Caki2 (cell line): ENCODE data around the gene RNF34. TPM values are rescaled to one million over a fixed set of nuclear protein-coding genes. Genes with fewer than 3 reads are reported as not detected.
A peak's percentile ranks its signal among the peaks of the same experiment; 100 is the strongest.

Experiments
- DNase-seq: peaks from one replicate; pipeline ENCODE4 v3.0.0-alpha.2; 2015; ENCODE audit warnings: low read depth
- in situ Hi-C: cut with HindIII; loops from 2 replicates; pipeline ENCODE4 v1.10.0; 2016; ENCODE audit warnings: low sequenced_read_pairs, low pct_unique_long_range_greater_than_20kb, mixed read lengths
- total RNA-seq: library from RNA; depleted of rRNA; stranded (reverse); fragments of >200 nt; shearing (Covaris generic); gene quantifications from 2 replicates; pipeline ENCODE4 v1.2.3, GENCODE V29; 2014; ENCODE audit warnings: low replicate concordance; rRNA removed

RNF34 gene
- total RNA-seq, 1 experiment from 2014 or later, result 37.0 TPM

GRCh38 chr12:121452985-121453360 is 53.1 kb downstream of the RNF34 start:
- no peak for DNase-seq
- in situ Hi-C loops, result no loop called here

- in situ Hi-C loops, result no loop called here
- no peak for DNase-seq
Observed at GRCh38 chr12:121453629-121454028, 53.7 kb downstream of the RNF34 start.

GRCh38 chr12:121454921-121455320 is 55.0 kb downstream of the RNF34 start:
- in situ Hi-C loops, result no loop called here
- no peak for DNase-seq

DNA sequence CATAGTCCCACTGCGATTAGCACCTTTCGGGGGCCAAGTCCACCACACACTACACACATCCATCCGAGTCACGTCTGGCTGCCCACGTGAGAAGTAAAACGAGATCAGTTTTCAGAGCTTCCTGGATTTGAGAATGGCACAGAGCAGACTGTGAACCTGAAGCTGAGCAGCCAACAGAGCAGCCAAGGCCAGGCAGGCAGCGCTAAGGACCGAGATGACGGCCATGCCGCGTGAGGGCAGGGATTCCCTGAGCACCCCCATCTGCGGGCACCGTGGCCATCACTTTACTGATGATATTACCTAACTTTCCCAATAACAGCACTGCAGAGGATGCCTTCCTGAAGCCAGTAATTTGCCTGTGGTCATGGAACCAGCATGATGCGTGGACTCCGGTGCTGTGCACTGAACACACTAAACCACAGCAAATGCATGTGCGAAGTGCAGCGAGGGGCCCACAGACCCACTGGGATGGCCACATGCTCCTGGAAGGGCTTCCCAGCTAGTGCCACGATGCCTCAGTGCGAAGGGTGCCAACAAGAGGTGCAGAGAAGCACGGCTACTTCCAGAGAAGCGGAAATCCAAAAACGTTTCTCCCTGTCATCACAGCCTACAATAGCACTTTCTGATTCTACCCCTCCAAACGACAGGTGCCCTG is 56.0 kb downstream of the RNF34 start:
- in situ Hi-C loops, result no loop called here
- no peak for DNase-seq

GRCh38 chr12:121456551-121456950 is 56.6 kb downstream of the RNF34 start:
- no peak for DNase-seq
- in situ Hi-C loops, result no loop called here

DNA sequence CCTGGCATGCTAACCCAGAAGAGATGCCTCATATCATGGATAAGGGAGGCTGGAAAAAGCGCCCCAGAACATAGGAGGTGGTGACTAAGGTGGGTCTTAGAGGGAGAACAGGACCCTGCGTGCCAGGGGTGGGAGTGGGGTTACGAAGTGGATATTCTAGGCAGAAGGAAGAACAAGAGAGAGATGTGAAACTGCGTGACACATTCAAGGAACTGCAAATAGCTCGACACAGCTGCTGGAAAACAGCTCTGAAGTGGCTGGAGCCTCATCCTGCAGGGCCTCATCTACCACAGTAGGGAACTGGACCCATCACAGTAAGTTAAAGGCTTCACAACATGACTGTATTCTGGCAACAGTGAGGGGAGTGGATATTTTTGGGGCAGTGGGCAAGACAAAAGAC is 61.1 kb downstream of the RNF34 start:
- no peak for DNase-seq
- in situ Hi-C loops, result no loop called here

GRCh38 chr12:121464331-121464730 is 64.4 kb downstream of the RNF34 start:
- in situ Hi-C loops, result no loop called here
- no peak for DNase-seq

DNA sequence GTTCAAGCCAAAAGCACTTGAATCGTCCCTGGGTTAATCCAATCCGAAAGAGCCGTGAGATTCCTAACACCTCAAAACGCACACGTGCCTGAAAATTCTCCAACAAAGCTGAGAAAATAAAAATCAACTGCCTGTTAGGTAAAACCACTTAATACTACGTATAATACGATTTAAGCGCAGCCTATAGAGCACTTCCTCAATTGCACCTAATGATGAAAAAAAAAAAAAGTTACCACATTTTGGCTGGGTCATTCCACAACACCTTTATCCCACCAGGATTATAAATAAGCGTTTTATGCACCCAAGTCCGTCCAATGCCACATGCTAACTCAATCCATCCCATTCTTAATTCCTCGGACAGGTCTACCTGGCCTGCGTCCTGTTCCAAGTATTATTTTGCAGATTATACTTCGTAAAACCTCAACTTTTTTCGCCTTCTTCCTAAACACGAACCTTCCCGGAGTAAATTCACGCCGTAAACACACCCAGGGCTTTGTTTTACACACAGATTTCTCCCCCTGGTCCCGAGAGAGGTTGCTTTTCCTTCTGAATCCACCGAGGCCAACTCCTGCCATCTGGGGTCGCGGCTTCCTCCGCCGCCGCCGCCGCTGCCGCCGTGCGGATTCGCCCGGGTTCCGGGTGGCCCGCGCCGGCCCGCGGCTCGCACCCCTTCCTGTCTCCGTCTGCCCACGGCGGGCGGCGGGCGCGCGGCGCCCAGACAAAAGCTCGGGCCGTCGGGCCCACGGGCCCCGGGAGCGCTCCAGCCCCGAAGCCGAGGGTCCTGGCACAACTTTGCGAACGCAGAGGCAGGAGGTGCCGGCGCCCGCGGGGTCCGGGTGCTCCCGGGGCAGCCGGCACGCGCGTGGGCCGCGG is 66.2 kb downstream of the RNF34 start:
- peak; percentile 23 for DNase-seq
- in situ Hi-C loops, result no loop called here

GRCh38 chr12:121466794-121467637 is 67.1 kb downstream of the RNF34 start:
- DNase-seq, result peak; percentile 87
- in situ Hi-C loops, result no loop called here

DNA sequence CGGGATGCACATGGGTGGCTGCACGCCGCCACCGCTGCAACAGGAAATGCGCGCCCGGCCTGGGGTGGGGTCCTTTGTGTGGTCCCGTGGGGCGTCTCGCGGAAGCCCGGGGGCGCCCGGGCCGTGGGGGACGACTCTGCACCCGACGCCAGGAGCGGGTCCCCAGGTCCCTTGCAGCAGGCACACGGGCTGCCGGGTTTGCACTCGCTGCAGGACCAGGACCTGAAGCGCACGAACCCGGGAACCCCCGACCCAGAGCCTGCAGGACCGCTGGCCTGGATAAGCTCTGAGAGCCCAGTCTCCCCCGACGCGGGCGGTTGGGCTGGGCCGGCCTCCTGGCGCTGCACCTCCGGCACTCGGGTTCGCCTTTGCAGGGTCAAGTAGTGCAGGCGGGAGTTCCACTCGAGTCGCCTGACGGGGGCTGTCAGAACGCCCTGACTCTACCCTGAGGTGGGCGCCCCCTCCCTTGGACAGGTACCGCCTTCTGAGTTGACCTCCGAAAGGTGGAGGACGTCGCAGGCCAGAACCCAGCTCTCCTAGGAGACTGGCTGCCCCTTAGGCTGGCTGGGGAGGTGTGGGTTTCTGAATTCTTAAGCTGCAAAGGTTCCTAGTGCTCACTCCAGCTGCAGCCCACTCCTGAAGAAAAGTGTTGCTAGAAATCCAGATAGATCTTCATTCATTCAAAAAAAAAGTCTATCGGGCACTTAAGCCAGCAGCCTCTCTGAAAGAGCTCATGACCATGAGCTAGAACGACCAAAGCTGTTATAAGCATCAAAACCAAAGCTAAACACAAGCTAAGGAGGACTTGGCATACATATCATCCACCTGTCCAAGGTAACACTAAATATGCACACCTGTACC is 68.0 kb downstream of the RNF34 start:
- no peak for DNase-seq
- in situ Hi-C loops, result no loop called here

GRCh38 chr12:121468499-121468801 is 68.5 kb downstream of the RNF34 start:
- in situ Hi-C loops, result no loop called here
- no peak for DNase-seq

DNA sequence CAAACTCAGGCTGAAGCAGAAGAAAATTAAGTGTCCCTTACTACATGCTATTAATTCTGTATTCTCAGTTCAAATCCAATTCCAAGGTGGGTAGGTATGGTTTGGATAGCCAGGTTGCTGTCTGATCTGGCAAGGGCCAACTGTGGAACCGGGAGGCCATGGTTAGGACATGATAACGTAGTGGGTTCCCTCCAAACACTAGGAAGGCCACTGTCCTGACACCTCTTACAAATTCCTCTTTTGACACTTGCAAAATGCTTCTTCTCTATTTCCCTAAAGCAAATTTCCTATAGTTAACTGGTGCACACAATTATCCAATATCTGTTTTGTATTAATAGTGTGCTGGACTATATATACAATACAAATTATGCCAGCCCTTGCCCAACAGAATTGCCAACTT is 70.8 kb downstream of the RNF34 start:
- DNase-seq, result no peak
- in situ Hi-C loops, result no loop called here

DNA sequence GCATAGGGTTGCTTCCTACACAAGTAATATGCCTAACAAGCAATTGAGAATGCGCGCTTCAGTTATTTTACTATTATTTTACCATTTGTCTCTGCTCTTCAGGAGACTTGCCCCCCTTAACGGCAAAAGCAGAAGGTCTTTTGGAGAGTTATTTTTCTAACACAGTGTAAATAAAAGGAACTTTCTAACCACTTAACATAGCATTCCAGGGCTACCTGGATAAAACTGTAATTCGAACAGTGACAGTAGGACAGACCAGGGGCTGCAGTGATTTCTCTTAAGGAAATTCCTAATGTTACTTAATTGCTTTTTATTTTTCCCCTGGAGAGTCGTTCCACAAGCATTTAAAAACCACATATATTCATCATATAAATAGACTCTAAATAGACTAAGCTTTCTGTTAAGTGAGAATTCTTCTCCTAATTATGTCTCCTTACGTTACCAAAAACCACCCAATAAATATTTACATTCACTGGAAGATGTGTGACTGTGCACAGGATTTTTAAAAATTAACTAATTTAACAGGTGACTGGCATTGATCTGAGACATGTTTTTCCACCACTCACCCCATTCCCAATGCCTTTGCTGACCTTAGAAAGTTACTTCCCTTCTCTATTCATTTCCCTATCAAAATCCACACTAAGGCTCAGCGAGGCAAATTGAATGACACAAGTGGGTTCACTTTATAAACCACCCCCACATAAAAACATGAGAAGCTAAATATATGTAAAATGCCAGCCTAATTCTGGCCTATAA is 72.4 kb downstream of the RNF34 start:
- peak; percentile 72 for DNase-seq
- in situ Hi-C loops, result no loop called here

Other genes starting within 250 kb of the RNF34 start
- 137 and 166 TPM in 2 replicates for gene P2RX4, start 190.0 kb upstream of the RNF34 start, total RNA-seq
- gene CAMKK2, start 103.4 kb upstream of the RNF34 start, total RNA-seq, result 28.5 and 39.4 TPM in 2 replicates
- gene ANAPC5, start 47.7 kb upstream of the RNF34 start, total RNA-seq, result 124 and 145 TPM in 2 replicates
- gene KDM2B, start 180.9 kb downstream of the RNF34 start, total RNA-seq, result 25.8 and 76.6 TPM in 2 replicates
- gene ORAI1, start 226.4 kb downstream of the RNF34 start, total RNA-seq, result 7.9 and 19.0 TPM in 2 replicates